ENCODE data around the gene ANO6.

Gene ANO6

GRCh38 chr12:45419317-45419814 lies 203.5 kb downstream of the ANO6 start:
- H3K4me3 ChIP-seq (ENCODE audit: low read length) = no peak overlapping the region
- H3K27me3 ChIP-seq (ENCODE audit: control insufficient read depth, insufficient read depth, low read length) = no peaks in the 10 kb centered on the region
- H3K36me3 ChIP-seq (ENCODE audit: insufficient read depth, low read length) = peaks cover 10% of the 10 kb centered on the region
- H3K4me1 ChIP-seq (ENCODE audit: control insufficient read depth, insufficient read depth, low read length) = peaks cover 11% of the 10 kb centered on the region
- no peak overlapping the region for H3K4me2 ChIP-seq (ENCODE audit: low read length)
- H3K9ac ChIP-seq (ENCODE audit: low read depth, low read length) = no peak overlapping the region
- no peaks in the 10 kb centered on the region for H3K9me3 ChIP-seq (replicated peaks; ENCODE audit: low read length)

GRCh38 chr12:45421736-45422135 lies 205.8 kb downstream of the ANO6 start:
- Histone ChIP-seq H3K4me3 (ENCODE audit: low read length) (no peak overlapping the region), H3K27me3 (ENCODE audit: control insufficient read depth, insufficient read depth, low read length) (no peaks in the 10 kb centered on the region), H3K9me3 (replicated peaks; ENCODE audit: low read length) (no peaks in the 10 kb centered on the region), H3K36me3 (ENCODE audit: insufficient read depth, low read length) (peaks cover 10% of the 10 kb centered on the region), H3K4me1 (ENCODE audit: control insufficient read depth, insufficient read depth, low read length) (peaks cover 14% of the 10 kb centered on the region), H3K9ac (ENCODE audit: low read depth, low read length) (no peak overlapping the region), H3K4me2 (ENCODE audit: low read length) (no peak overlapping the region)

- no peak overlapping the region for H3K4me2 ChIP-seq (ENCODE audit: low read length)
- H3K4me3 ChIP-seq (ENCODE audit: low read length) = no peak overlapping the region
- H3K9me3 ChIP-seq (replicated peaks; ENCODE audit: low read length) = no peaks in the 10 kb centered on the region
- H3K9ac ChIP-seq (ENCODE audit: low read depth, low read length) = no peak overlapping the region
- H3K4me1 ChIP-seq (ENCODE audit: control insufficient read depth, insufficient read depth, low read length) = peaks cover 14% of the 10 kb centered on the region
- H3K27me3 ChIP-seq (ENCODE audit: control insufficient read depth, insufficient read depth, low read length) = no peaks in the 10 kb centered on the region
- peaks cover 16% of the 10 kb centered on the region for H3K36me3 ChIP-seq (ENCODE audit: insufficient read depth, low read length)
Observed at GRCh38 chr12:45423931-45424330, 208.0 kb downstream of the ANO6 start.

GRCh38 chr12:45425426-45425825 lies 209.5 kb downstream of the ANO6 start:
- Histone ChIP-seq H3K9ac (ENCODE audit: low read depth, low read length) (no peak overlapping the region), H3K4me1 (ENCODE audit: control insufficient read depth, insufficient read depth, low read length) (peaks cover 14% of the 10 kb centered on the region), H3K27me3 (ENCODE audit: control insufficient read depth, insufficient read depth, low read length) (no peaks in the 10 kb centered on the region), H3K4me3 (ENCODE audit: low read length) (no peak overlapping the region), H3K36me3 (ENCODE audit: insufficient read depth, low read length) (peaks cover 25% of the 10 kb centered on the region), H3K4me2 (ENCODE audit: low read length) (peak overlapping the region; percentile 5), H3K9me3 (replicated peaks; ENCODE audit: low read length) (no peaks in the 10 kb centered on the region)

- H3K4me1 ChIP-seq (ENCODE audit: control insufficient read depth, insufficient read depth, low read length) = peaks cover 14% of the 10 kb centered on the region
- no peaks in the 10 kb centered on the region for H3K9me3 ChIP-seq (replicated peaks; ENCODE audit: low read length)
- no peak overlapping the region for H3K4me3 ChIP-seq (ENCODE audit: low read length)
- no peaks in the 10 kb centered on the region for H3K27me3 ChIP-seq (ENCODE audit: control insufficient read depth, insufficient read depth, low read length)
- no peak overlapping the region for H3K4me2 ChIP-seq (ENCODE audit: low read length)
- H3K9ac ChIP-seq (ENCODE audit: low read depth, low read length) = no peak overlapping the region
- H3K36me3 ChIP-seq (ENCODE audit: insufficient read depth, low read length) = peaks cover 29% of the 10 kb centered on the region
Observed at GRCh38 chr12:45426294-45426693, 210.4 kb downstream of the ANO6 start.

- Histone ChIP-seq H3K4me3 (ENCODE audit: low read length) (no peak overlapping the region), H3K4me1 (ENCODE audit: control insufficient read depth, insufficient read depth, low read length) (peaks cover 14% of the 10 kb centered on the region), H3K9me3 (replicated peaks; ENCODE audit: low read length) (no peaks in the 10 kb centered on the region), H3K27me3 (ENCODE audit: control insufficient read depth, insufficient read depth, low read length) (no peaks in the 10 kb centered on the region), H3K4me2 (ENCODE audit: low read length) (no peak overlapping the region), H3K36me3 (ENCODE audit: insufficient read depth, low read length) (peaks cover 29% of the 10 kb centered on the region), H3K9ac (ENCODE audit: low read depth, low read length) (no peak overlapping the region)
Observed at GRCh38 chr12:45427042-45427441, 211.1 kb downstream of the ANO6 start.

- Histone ChIP-seq H3K9me3 (replicated peaks; ENCODE audit: low read length) (no peaks in the 10 kb centered on the region), H3K36me3 (ENCODE audit: insufficient read depth, low read length) (peaks cover 28% of the 10 kb centered on the region), H3K9ac (ENCODE audit: low read depth, low read length) (no peak overlapping the region), H3K4me1 (ENCODE audit: control insufficient read depth, insufficient read depth, low read length) (peaks cover 10% of the 10 kb centered on the region), H3K4me2 (ENCODE audit: low read length) (no peak overlapping the region), H3K27me3 (ENCODE audit: control insufficient read depth, insufficient read depth, low read length) (no peaks in the 10 kb centered on the region), H3K4me3 (ENCODE audit: low read length) (no peak overlapping the region)
Observed at GRCh38 chr12:45429831-45430230, 213.9 kb downstream of the ANO6 start.

- H3K27me3 ChIP-seq (ENCODE audit: control insufficient read depth, insufficient read depth, low read length) = no peaks in the 10 kb centered on the region
- H3K4me2 ChIP-seq (ENCODE audit: low read length) = no peak overlapping the region
- no peak overlapping the region for H3K9ac ChIP-seq (ENCODE audit: low read depth, low read length)
- peaks cover 28% of the 10 kb centered on the region for H3K36me3 ChIP-seq (ENCODE audit: insufficient read depth, low read length)
- H3K4me1 ChIP-seq (ENCODE audit: control insufficient read depth, insufficient read depth, low read length) = no peaks in the 10 kb centered on the region
- no peaks in the 10 kb centered on the region for H3K9me3 ChIP-seq (replicated peaks; ENCODE audit: low read length)
- H3K4me3 ChIP-seq (ENCODE audit: low read length) = no peak overlapping the region
Observed at GRCh38 chr12:45431126-45431525, 215.2 kb downstream of the ANO6 start.

- Histone ChIP-seq H3K9me3 (replicated peaks; ENCODE audit: low read length) (no peaks in the 10 kb centered on the region), H3K4me1 (ENCODE audit: control insufficient read depth, insufficient read depth, low read length) (no peaks in the 10 kb centered on the region), H3K36me3 (ENCODE audit: insufficient read depth, low read length) (peaks cover 22% of the 10 kb centered on the region), H3K4me2 (ENCODE audit: low read length) (no peak overlapping the region), H3K27me3 (ENCODE audit: control insufficient read depth, insufficient read depth, low read length) (no peaks in the 10 kb centered on the region), H3K4me3 (ENCODE audit: low read length) (no peak overlapping the region), H3K9ac (ENCODE audit: low read depth, low read length) (no peak overlapping the region)
Observed at GRCh38 chr12:45432710-45433109, 216.8 kb downstream of the ANO6 start.

GRCh38 chr12:45433441-45433868 lies 217.6 kb downstream of the ANO6 start:
- no peak overlapping the region for H3K4me3 ChIP-seq (ENCODE audit: low read length)
- H3K36me3 ChIP-seq (ENCODE audit: insufficient read depth, low read length) = peaks cover 19% of the 10 kb centered on the region
- no peaks in the 10 kb centered on the region for H3K4me1 ChIP-seq (ENCODE audit: control insufficient read depth, insufficient read depth, low read length)
- H3K4me2 ChIP-seq (ENCODE audit: low read length) = no peak overlapping the region
- no peak overlapping the region for H3K9ac ChIP-seq (ENCODE audit: low read depth, low read length)
- H3K27me3 ChIP-seq (ENCODE audit: control insufficient read depth, insufficient read depth, low read length) = no peaks in the 10 kb centered on the region
- no peaks in the 10 kb centered on the region for H3K9me3 ChIP-seq (replicated peaks; ENCODE audit: low read length)

- no peak overlapping the region for H3K4me3 ChIP-seq (ENCODE audit: low read length)
- peaks cover 19% of the 10 kb centered on the region for H3K36me3 ChIP-seq (ENCODE audit: insufficient read depth, low read length)
- H3K4me1 ChIP-seq (ENCODE audit: control insufficient read depth, insufficient read depth, low read length) = peaks cover 3% of the 10 kb centered on the region
- H3K9me3 ChIP-seq (replicated peaks; ENCODE audit: low read length) = no peaks in the 10 kb centered on the region
- no peak overlapping the region for H3K4me2 ChIP-seq (ENCODE audit: low read length)
- H3K27me3 ChIP-seq (ENCODE audit: control insufficient read depth, insufficient read depth, low read length) = no peaks in the 10 kb centered on the region
- H3K9ac ChIP-seq (ENCODE audit: low read depth, low read length) = no peak overlapping the region
Observed at GRCh38 chr12:45434094-45434493, 218.2 kb downstream of the ANO6 start.

GRCh38 chr12:45435945-45436710 lies 220.2 kb downstream of the ANO6 start:
- H3K36me3 ChIP-seq (ENCODE audit: insufficient read depth, low read length) = peaks cover 8% of the 10 kb centered on the region
- H3K4me1 ChIP-seq (ENCODE audit: control insufficient read depth, insufficient read depth, low read length) = peaks cover 8% of the 10 kb centered on the region
- H3K4me2 ChIP-seq (ENCODE audit: low read length) = no peak overlapping the region
- no peak overlapping the region for H3K9ac ChIP-seq (ENCODE audit: low read depth, low read length)
- no peaks in the 10 kb centered on the region for H3K27me3 ChIP-seq (ENCODE audit: control insufficient read depth, insufficient read depth, low read length)
- H3K4me3 ChIP-seq (ENCODE audit: low read length) = no peak overlapping the region
- H3K9me3 ChIP-seq (replicated peaks; ENCODE audit: low read length) = no peaks in the 10 kb centered on the region

All from skeletal muscle satellite cell (primary cell).